GM21737 (cell line): Measurements from ENCODE around the gene LGALS3.

Source experiments
- ATAC-seq: cut with Tn5 transposase; IDR thresholded peaks from one replicate; pipeline ENCODE4 v1.9.1; 2021; ENCODE audit warnings: mild to moderate bottlenecking, moderate library complexity; ENCODE audit not compliant: unreplicated experiment

The LGALS3 gene

GRCh38 chr14:55114720-55115119, 14.3 kb upstream of the LGALS3 start:
- ATAC-seq: no peak

- no peak for ATAC-seq
These were observed 13.6 kb upstream of the LGALS3 start for GRCh38 chr14:55115460-55115859.

DNA sequence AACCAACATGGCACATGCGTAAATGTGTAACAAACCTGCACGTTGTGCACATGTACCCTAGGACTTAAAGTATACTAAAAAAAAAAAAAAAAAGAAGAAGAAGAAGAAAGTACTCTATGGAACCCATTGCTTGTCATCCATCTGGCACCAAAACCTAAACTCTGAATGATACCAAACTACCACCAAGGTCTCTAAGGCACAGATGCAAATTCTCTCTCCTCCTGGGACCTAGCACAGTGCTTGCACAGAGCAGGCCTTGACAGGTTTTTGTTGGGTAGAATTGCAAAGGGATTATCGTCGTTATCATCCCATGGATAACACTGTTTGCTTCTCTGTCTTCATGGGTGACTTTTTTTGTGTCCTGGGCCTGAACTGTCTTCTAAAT, 13.2 kb upstream of the LGALS3 start:
- no peak for ATAC-seq

DNA sequence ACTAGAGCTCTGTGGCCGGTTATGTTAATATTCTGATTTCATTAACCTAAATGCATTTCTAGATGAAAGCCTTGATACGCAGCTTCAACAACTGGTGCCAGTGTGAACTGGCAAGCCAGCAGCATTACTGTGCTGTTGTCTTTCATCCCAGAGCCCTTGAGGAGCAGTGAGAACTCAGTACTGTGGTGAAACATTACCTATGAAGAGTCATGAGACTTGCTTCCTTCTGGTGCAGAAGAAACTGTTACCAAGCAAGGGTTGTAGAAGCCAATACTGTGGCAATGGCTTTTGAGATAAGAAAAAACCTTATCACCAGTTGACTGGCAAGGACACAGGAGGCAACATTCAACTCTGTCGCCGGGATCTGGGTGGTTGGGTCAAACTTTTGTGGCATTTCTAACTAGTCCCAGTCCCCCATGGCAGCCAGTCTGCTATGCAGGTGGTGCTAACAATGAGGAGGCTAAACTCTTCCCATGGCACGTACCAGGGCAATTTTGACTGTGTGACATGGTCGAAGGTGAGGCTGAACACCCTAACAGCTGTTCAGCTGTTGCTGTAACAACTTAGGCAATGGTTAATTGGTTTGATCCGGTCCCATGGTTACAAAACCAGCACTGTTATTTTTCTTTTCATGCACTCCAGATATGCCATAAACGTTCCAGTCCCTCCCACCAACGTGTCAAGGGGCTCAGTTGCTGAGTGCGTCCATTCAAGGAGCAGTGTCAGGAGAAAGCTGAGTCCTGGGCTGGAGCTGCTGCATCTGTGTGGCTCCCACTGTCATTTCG, 12.6 kb upstream of the LGALS3 start:
- ATAC-seq: no peak

DNA sequence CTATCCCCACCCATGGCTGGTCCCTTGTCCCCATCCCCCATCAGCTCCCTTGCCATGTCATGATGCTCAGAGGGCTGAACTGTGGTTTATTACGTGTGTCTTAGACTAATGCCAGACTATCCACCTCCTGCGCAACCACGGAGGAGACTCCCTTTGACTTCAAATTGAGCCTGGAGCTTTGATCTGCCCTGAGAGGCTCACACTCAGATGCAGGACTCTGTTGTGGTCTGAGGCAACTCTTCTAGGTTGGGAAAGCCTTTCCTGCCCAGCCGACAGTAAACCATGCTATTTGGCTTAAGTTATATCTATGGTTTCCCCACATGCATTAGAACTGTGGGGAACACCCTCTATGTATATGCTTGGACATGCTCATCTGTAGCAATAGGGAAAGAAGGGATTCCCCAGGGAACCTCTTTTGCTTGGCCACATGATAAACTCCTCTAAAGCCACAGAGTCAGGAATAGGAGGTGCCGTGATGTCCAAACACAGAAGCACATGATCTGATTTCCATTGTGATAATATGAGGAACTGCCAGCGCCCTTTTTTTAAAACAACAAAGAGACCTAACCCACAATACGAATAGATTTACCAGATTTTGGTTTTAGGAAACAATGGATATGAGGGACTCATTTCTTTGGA, 11.1 kb upstream of the LGALS3 start:
- ATAC-seq: no peak

GRCh38 chr14:55118761-55119160, 10.3 kb upstream of the LGALS3 start:
- ATAC-seq: no peak

GRCh38 chr14:55120571-55121495, 8.2 kb upstream of the LGALS3 start:
- ATAC-seq: no peak

DNA sequence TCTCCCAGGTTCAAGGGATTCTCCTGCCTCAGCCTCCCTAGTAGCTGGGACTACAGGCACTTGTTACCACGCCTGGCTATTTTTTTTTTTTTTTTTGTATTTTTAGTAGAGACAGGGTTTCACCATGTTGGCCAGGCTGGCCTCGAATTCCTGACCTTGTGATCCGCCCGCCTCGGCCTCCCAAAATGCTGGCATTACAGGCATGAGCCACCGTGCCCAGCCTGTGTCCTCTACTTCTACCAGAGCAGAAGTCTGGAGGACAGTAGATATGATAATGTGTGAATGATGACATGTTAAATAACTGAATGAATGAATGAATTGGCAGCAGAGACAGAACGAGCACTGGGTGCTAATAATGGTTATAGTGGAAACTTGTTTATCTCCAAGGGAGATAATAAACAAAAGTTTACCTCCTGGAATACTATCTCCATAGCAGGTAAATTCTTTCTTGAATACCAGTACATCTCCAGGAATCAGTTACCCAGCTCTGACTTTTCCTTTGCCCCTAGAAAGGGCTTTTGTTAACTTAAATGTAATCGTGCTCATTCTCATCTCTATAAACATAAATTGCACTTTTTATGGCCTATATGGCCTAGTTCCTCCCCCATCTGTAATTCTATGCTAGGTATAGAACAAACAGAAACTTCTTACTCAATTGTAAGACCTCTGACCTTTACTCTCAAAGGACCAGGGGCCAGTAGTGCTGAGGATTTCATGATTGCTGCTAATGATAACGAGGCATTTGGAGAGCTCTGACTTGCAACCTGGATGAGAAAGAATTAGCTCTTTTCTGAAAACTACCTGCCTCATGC, 7.2 kb upstream of the LGALS3 start:
- no peak for ATAC-seq

DNA sequence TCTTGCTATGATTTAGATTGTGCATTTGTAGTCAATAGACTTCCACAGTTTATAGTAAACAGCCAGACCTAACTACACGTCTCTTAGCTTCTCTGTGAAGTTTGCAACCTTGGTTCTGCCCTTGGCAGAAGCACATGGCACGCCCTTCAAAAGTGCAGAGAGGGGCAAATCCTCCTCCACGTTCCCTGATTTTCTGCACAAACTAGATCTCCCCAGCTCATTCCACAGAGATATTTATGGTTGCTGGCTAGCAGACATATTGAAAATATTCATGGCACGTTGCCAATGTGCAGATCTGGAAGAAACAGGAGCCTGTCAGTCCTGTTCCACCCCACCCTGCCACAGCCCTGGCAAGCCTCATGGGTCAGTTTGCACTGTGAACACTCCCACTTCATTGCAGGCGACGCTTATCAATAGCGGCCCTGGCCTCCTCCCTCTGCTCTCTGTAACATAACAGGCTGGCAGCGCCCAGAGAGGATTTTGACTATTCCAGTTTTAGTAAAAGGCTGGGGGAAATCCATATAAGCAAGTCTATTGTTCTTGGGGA, 6.5 kb upstream of the LGALS3 start:
- ATAC-seq: no peak

- ATAC-seq: no peak
These were observed 6.0 kb upstream of the LGALS3 start for GRCh38 chr14:55123101-55123500.

GRCh38 chr14:55123852-55124639, 5.0 kb upstream of the LGALS3 start:
- no peak for ATAC-seq

- no peak for ATAC-seq
These were observed 4.2 kb upstream of the LGALS3 start for GRCh38 chr14:55124774-55125386.

DNA sequence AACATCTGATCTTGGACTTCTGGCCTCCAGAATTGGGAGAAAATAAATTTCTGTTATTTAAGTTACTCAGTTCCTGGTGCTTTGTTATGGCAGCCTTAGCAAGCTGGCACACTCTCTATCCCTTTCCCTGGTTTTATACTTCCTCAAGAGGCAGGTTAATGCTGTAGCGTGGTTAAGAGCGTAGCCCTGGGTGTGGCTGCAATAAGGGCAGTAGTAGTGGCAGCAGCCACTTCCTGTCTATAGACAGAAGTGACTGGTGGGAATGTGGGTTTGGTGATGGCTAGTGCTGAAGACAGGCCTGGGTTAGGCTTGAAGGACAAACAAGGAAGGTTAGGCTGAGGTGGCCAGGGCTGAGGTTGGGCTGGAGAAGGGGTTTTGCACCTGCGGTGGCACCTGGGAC, 3.6 kb upstream of the LGALS3 start:
- ATAC-seq: no peak

DNA sequence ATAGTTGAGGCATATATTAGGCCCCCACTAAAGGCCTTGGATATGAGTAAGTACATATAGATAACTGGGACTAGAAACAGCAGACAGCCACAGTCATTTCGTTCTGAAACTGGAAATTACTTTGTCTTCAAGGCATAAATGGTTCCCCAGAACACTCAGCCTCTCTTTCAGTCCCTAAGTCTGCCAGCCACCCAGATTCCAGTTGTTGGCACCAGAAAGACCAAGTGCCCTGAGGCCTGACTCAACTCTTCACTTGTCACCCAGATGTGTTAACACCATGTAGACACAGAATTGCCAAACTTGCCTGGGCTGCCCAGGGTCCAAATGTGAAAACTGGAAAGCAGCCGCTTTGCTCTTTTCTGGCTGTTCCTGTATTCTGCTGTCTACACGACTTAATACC, 3.0 kb upstream of the LGALS3 start:
- ATAC-seq: no peak

DNA sequence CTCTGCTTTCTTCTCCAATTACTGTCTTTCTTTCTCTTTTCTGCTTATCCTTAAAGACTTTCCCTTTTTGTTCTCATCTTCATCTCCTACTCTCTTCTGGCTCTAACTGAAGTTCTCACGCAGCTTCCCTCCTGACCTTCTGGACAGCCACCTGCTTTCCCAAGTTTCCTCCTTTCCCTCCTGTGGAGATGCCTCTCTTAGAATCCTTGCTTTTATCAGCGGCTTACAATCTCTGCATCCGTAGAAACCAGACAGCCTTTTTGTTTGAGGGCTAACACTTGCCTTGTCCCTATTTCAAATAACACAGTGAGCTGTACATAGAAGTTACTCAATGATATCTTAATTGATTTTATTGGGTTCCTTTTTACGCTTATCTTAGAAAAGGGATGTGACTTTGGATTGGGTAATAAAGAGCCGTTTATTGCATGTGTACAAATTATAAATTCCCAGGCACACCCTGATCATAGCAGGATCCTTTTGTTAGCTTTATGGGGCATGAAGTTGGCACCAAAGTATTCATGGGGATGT, 2.1 kb upstream of the LGALS3 start:
- ATAC-seq: no peak

DNA sequence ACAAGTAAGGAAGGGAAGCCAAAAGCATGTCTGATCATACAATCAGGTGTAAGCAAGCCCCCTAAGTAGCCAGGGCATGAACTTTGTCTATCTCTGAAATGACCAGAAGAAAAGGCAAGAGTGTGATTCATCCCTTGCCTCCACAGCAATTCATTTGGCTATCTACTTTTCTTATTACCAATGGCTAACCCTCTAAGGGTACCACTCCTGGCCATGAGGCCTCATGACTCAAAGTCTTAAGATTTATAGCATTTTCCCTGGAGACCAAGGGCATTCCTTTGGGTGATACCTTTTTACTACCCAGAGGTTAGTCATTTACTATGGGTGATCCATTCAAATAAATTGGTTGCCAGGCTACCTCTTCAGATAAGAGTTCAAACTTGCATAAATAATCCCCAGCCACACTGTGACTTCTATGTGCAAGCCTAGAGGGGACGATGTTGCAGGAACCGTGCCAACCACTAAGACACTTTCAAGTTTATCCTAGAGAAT, 1.5 kb upstream of the LGALS3 start:
- no peak for ATAC-seq

GRCh38 chr14:55128386-55129085, 516 bp upstream of the LGALS3 start:
- no peak for ATAC-seq
